Liver (tissue), 3 donors: Measurements from ENCODE around the gene SPECC1L.
"Not testable (repeated sequence)": the region's sequence is repeated elsewhere in the genome, so short reads cannot be mapped to it uniquely, and the experiment has no call there.

Experiments used
- FOXA1 ChIP-seq: IDR thresholded peaks from 2 replicates; pipeline ENCODE4 v1.6.1; 2016; ENCODE audit warnings: antibody characterized with exemption
- GABPA ChIP-seq, 2 donors: IDR thresholded peaks in 1 of 2; conservative IDR thresholded peaks in 1 of 2; 2 replicates each; pipeline ENCODE4 v1.6.1; 2016; ENCODE audit warnings: antibody characterized with exemption in 2 of 2, mild to moderate bottlenecking in 1 of 2, moderate library complexity in 1 of 2
- MAX ChIP-seq: IDR thresholded peaks from 2 replicates; pipeline ENCODE4 v1.6.1; 2016; ENCODE audit warnings: antibody characterized with exemption
- RAD21 ChIP-seq, 2 donors: IDR thresholded peaks; 2 replicates each; pipeline ENCODE4 v1.6.1; 2016; ENCODE audit warnings: antibody characterized with exemption in 2 of 2, mild to moderate bottlenecking in 2 of 2
- REST ChIP-seq: IDR thresholded peaks from 2 replicates; pipeline ENCODE4 v1.6.1; 2016; ENCODE audit warnings: antibody characterized with exemption, mild to moderate bottlenecking
- TAF1 ChIP-seq: conservative IDR thresholded peaks from 2 replicates; pipeline ENCODE4 v1.6.1; 2016; ENCODE audit warnings: antibody characterized with exemption, mild to moderate bottlenecking
- TF ChIP-seq, protein P1 (sequence below): fragments of 150-350 bp; IDR thresholded peaks from 2 replicates; pipeline ENCODE4 v1.5.1; 2017; ENCODE audit warnings: improper control_type of control experiment, low read depth, low read length; ENCODE audit not compliant: missing input control
- TF ChIP-seq, protein P2 (sequence below): IDR thresholded peaks from 2 replicates; pipeline ENCODE4 v1.6.1; 2016; ENCODE audit warnings: antibody characterized with exemption
- donor health status: healthy.
- donor health status: healthy.

GRCh38 chr22:24280363-24280762 lies 9.7 kb downstream of the SPECC1L start:
- TF ChIP-seq, protein P1, sequence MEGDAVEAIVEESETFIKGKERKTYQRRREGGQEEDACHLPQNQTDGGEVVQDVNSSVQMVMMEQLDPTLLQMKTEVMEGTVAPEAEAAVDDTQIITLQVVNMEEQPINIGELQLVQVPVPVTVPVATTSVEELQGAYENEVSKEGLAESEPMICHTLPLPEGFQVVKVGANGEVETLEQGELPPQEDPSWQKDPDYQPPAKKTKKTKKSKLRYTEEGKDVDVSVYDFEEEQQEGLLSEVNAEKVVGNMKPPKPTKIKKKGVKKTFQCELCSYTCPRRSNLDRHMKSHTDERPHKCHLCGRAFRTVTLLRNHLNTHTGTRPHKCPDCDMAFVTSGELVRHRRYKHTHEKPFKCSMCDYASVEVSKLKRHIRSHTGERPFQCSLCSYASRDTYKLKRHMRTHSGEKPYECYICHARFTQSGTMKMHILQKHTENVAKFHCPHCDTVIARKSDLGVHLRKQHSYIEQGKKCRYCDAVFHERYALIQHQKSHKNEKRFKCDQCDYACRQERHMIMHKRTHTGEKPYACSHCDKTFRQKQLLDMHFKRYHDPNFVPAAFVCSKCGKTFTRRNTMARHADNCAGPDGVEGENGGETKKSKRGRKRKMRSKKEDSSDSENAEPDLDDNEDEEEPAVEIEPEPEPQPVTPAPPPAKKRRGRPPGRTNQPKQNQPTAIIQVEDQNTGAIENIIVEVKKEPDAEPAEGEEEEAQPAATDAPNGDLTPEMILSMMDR: not testable (repeated sequence)
- not testable (repeated sequence) for TF ChIP-seq RAD21 (IDR thresholded peaks at IDR 0.05); TAF1; REST; FOXA1; MAX; GABPA (IDR thresholded peaks at IDR 0.05 in 1 of 2, conservative IDR thresholded peaks at IDR 0.05 in 1 of 2)
- TF ChIP-seq, protein P2, sequence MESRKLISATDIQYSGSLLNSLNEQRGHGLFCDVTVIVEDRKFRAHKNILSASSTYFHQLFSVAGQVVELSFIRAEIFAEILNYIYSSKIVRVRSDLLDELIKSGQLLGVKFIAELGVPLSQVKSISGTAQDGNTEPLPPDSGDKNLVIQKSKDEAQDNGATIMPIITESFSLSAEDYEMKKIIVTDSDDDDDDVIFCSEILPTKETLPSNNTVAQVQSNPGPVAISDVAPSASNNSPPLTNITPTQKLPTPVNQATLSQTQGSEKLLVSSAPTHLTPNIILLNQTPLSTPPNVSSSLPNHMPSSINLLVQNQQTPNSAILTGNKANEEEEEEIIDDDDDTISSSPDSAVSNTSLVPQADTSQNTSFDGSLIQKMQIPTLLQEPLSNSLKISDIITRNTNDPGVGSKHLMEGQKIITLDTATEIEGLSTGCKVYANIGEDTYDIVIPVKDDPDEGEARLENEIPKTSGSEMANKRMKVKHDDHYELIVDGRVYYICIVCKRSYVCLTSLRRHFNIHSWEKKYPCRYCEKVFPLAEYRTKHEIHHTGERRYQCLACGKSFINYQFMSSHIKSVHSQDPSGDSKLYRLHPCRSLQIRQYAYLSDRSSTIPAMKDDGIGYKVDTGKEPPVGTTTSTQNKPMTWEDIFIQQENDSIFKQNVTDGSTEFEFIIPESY: not testable (repeated sequence)
